ENCODE measurements around the gene CNTNAP2.
"Not testable (repeated sequence)": the region's sequence is repeated elsewhere in the genome, so short reads cannot be mapped to it uniquely, and the experiment has no call there.

The CNTNAP2 gene

GRCh38 chr7:147798001-147798400 lies 1681.4 kb downstream of the CNTNAP2 start:
- H3K9ac ChIP-seq: no peak overlapping the region
- H3K79me2 ChIP-seq (ENCODE audit: insufficient read depth, low read depth): no peaks in the 10 kb centered on the region
- H3K4me3 ChIP-seq (IDR thresholded peaks at IDR 0.05; ENCODE audit: insufficient read depth, low read depth, low read length): no peak overlapping the region
- no peaks in the 10 kb centered on the region for H4K20me1 ChIP-seq (ENCODE audit: insufficient read depth)
- H3K27me3 ChIP-seq (ENCODE audit: insufficient read depth, low read depth): no peaks in the 10 kb centered on the region
- H3K4me2 ChIP-seq: no peak overlapping the region
- H3K27ac ChIP-seq: no peak overlapping the region
- H3K36me3 ChIP-seq (ENCODE audit: insufficient read depth): no peaks in the 10 kb centered on the region
- TF ChIP-seq, protein P1, sequence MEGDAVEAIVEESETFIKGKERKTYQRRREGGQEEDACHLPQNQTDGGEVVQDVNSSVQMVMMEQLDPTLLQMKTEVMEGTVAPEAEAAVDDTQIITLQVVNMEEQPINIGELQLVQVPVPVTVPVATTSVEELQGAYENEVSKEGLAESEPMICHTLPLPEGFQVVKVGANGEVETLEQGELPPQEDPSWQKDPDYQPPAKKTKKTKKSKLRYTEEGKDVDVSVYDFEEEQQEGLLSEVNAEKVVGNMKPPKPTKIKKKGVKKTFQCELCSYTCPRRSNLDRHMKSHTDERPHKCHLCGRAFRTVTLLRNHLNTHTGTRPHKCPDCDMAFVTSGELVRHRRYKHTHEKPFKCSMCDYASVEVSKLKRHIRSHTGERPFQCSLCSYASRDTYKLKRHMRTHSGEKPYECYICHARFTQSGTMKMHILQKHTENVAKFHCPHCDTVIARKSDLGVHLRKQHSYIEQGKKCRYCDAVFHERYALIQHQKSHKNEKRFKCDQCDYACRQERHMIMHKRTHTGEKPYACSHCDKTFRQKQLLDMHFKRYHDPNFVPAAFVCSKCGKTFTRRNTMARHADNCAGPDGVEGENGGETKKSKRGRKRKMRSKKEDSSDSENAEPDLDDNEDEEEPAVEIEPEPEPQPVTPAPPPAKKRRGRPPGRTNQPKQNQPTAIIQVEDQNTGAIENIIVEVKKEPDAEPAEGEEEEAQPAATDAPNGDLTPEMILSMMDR (conservative IDR thresholded peaks at IDR 0.05; ENCODE audit: low read depth, low read length): no peak
- H3K4me1 ChIP-seq (ENCODE audit: low read depth, poor library complexity, severe bottlenecking): no peaks in the 10 kb centered on the region
- no peak overlapping the region for H2AFZ ChIP-seq (ENCODE audit: low read depth)

DNA sequence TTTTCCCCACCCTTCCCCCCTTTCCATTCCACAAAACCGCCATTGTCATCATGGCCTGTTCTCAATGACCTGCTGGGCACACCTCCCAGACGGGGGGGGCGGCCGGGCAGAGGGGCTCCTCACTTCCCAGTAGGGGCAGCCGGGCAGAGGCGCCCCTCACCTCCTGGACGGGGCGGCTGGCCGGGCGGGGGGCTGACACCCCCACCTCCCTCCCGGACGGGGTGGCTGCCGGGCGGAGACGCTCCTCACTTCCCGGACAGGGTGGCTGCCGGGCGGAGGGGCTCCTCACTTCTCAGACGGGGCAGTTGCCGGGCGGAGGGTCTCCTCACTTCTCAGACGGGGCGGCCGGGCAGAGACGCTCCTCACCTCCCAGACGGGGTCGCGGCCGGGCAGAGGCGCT lies 1685.2 kb downstream of the CNTNAP2 start:
- not testable (repeated sequence) for H3K27ac ChIP-seq; H3K4me2 ChIP-seq; H3K9ac ChIP-seq; H3K36me3 ChIP-seq (ENCODE audit: insufficient read depth); H3K4me3 ChIP-seq (IDR thresholded peaks at IDR 0.05; ENCODE audit: insufficient read depth, low read depth, low read length); H4K20me1 ChIP-seq (ENCODE audit: insufficient read depth); H3K79me2 ChIP-seq (ENCODE audit: insufficient read depth, low read depth); H3K27me3 ChIP-seq (ENCODE audit: insufficient read depth, low read depth); H3K4me1 ChIP-seq (ENCODE audit: low read depth, poor library complexity, severe bottlenecking); H2AFZ ChIP-seq (ENCODE audit: low read depth)

DNA sequence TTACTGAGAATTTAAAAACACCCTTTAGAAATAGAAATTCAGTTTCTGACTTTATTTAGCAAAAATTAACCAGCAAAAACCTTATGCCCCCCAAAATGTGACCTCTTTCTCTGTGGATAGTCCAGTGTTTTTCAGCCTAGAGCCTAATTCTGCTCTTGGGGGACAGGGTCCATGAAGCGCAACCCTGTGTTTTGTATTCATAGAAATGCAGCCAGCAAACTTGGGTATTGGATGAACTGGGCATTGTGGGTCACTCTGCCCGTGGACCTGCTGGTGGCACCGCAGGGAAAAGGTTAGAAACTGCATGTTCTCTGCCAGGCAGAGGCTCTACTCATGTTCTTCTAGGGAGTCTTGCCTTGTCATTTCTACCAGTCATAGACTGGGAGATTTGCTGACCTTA lies 1686.5 kb downstream of the CNTNAP2 start:
- Histone ChIP-seq H4K20me1 (ENCODE audit: insufficient read depth) (no peaks in the 10 kb centered on the region), H3K27me3 (ENCODE audit: insufficient read depth, low read depth) (no peaks in the 10 kb centered on the region), H2AFZ (ENCODE audit: low read depth) (no peak overlapping the region), H3K4me3 (IDR thresholded peaks at IDR 0.05; ENCODE audit: insufficient read depth, low read depth, low read length) (no peak overlapping the region), H3K36me3 (ENCODE audit: insufficient read depth) (no peaks in the 10 kb centered on the region), H3K9ac (no peak overlapping the region), H3K27ac (no peak overlapping the region), H3K79me2 (ENCODE audit: insufficient read depth, low read depth) (no peaks in the 10 kb centered on the region), H3K4me2 (no peak overlapping the region), H3K4me1 (ENCODE audit: low read depth, poor library complexity, severe bottlenecking) (no peaks in the 10 kb centered on the region)
- TF ChIP-seq, protein P1 (conservative IDR thresholded peaks at IDR 0.05; ENCODE audit: low read depth, low read length): no peak

DNA sequence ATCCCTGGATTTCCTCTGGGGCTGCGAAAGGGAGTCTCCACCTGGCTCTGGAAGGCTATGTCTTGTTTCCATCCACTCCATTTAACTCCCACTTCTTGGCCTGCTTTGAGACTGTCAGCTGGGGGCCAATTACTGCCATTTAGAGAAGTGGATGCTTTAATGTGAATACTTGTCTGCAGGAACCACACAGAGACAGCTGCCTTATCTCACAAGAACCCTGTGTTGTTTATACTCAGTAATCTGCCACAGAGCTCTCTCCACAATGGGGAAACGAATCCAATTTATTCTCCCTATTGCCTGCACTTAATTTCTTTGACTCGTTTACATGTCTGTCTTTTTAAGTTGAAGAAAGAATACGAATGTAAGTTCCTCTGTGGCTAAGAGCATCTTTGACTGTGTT lies 1687.0 kb downstream of the CNTNAP2 start:
- no peaks in the 10 kb centered on the region for H3K27me3 ChIP-seq (ENCODE audit: insufficient read depth, low read depth)
- no peak overlapping the region for H3K4me2 ChIP-seq
- H3K79me2 ChIP-seq (ENCODE audit: insufficient read depth, low read depth): no peaks in the 10 kb centered on the region
- H4K20me1 ChIP-seq (ENCODE audit: insufficient read depth): no peaks in the 10 kb centered on the region
- TF ChIP-seq, protein P1 (conservative IDR thresholded peaks at IDR 0.05; ENCODE audit: low read depth, low read length): no peak
- no peak overlapping the region for H3K27ac ChIP-seq
- H2AFZ ChIP-seq (ENCODE audit: low read depth): no peak overlapping the region
- H3K36me3 ChIP-seq (ENCODE audit: insufficient read depth): no peaks in the 10 kb centered on the region
- H3K9ac ChIP-seq: no peak overlapping the region
- H3K4me1 ChIP-seq (ENCODE audit: low read depth, poor library complexity, severe bottlenecking): no peaks in the 10 kb centered on the region
- H3K4me3 ChIP-seq (IDR thresholded peaks at IDR 0.05; ENCODE audit: insufficient read depth, low read depth, low read length): no peak overlapping the region

DNA sequence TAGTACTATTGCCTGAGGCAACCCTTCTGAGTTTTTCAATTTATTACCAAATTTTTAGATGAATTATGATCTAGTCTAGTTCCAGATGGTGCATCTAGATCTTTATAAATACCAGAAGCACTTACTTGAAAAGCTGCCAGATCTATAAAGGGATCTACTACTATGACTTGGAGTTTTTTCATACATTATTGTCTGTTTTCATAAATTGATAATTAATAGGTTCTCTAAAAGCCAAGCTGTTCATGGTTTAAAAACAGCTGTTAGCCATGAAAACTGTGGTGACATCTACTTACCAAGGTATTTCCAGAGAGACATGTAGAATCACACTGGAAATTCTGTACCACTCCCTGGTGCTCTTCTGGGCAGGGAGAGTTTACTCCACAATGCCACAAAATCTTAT lies 1687.4 kb downstream of the CNTNAP2 start:
- Histone ChIP-seq H3K36me3 (ENCODE audit: insufficient read depth) (no peaks in the 10 kb centered on the region), H3K4me1 (ENCODE audit: low read depth, poor library complexity, severe bottlenecking) (no peaks in the 10 kb centered on the region), H2AFZ (ENCODE audit: low read depth) (no peak overlapping the region), H3K27ac (no peak overlapping the region), H3K4me2 (no peak overlapping the region), H3K79me2 (ENCODE audit: insufficient read depth, low read depth) (no peaks in the 10 kb centered on the region), H3K9ac (no peak overlapping the region), H3K4me3 (IDR thresholded peaks at IDR 0.05; ENCODE audit: insufficient read depth, low read depth, low read length) (no peak overlapping the region), H3K27me3 (ENCODE audit: insufficient read depth, low read depth) (no peaks in the 10 kb centered on the region), H4K20me1 (ENCODE audit: insufficient read depth) (no peaks in the 10 kb centered on the region)
- TF ChIP-seq, protein P1 (conservative IDR thresholded peaks at IDR 0.05; ENCODE audit: low read depth, low read length): no peak

Measured in KMS-11 (cell line).